IPS-NIHi11 (cell line): Measurements from ENCODE around the gene RETSAT.

Source experiments
- DNase-seq: peaks from one replicate; pipeline ENCODE4 v3.0.0; 2012; ENCODE audit warnings: mixed read lengths, low spot score

The RETSAT gene

GRCh38 chr2:85307527-85307897 is 46.8 kb downstream of the RETSAT start:
- no peak for DNase-seq

GRCh38 chr2:85303780-85304531 is 50.4 kb downstream of the RETSAT start:
- DNase-seq: no peak

GRCh38 chr2:85302121-85302520 is 52.2 kb downstream of the RETSAT start:
- no peak for DNase-seq
